SK-N-SH treated with all-trans-retinoic acid at 6 μM for 48 hours (cell line): Measurements from ENCODE around the gene MTOR.

Experiments used
- ATAC-seq: fragments of 200-7000 bp; cut with Tn5 transposase; 3 replicates; pipeline ENCODE4 v1.9.1; 2020; ENCODE audit warnings: mild to moderate bottlenecking, moderate library complexity
- ARNTL ChIP-seq: fragments of 450-650 bp; formaldehyde crosslinking; IDR thresholded peaks from 2 replicates; pipeline ENCODE4 v1.5.0; 2020; ENCODE audit warnings: low read depth, mild to moderate bottlenecking, moderate library complexity, borderline replicate concordance
- BACH2 ChIP-seq: fragments of 250-450 bp; sonication (Bioruptor Pico); IDR thresholded peaks from 2 replicates; pipeline ENCODE4 v1.9.0; 2021; ENCODE audit warnings: mild to moderate bottlenecking, borderline replicate concordance
- CREB5 ChIP-seq: fragments of 250-450 bp; sonication (Bioruptor Pico); IDR thresholded peaks from 2 replicates; pipeline ENCODE4 v1.5.1; 2020; ENCODE audit warnings: low read depth, mild to moderate bottlenecking, moderate library complexity
- CSDC2 ChIP-seq: fragments of 250-450 bp; sonication (Bioruptor Pico); IDR thresholded peaks from 2 replicates; pipeline ENCODE4 v1.5.0; 2020; ENCODE audit warnings: mild to moderate bottlenecking, moderate library complexity
- CSRNP3 ChIP-seq: fragments of 250-450 bp; sonication (Bioruptor Pico); IDR thresholded peaks from 2 replicates; pipeline ENCODE4 v1.5.1; 2021; ENCODE audit warnings: mild to moderate bottlenecking, moderate library complexity
- ESRRG ChIP-seq: fragments of 250-450 bp; sonication (Bioruptor Pico); IDR thresholded peaks from 2 replicates; pipeline ENCODE4 v1.6.1; 2021; ENCODE audit warnings: mild to moderate bottlenecking
- ISL1 ChIP-seq: fragments of 250-450 bp; sonication (Bioruptor Pico); IDR thresholded peaks from 2 replicates; pipeline ENCODE4 v2.1.2; 2022; ENCODE audit warnings: mild to moderate bottlenecking, moderate library complexity
- POU6F1 ChIP-seq: fragments of 250-450 bp; sonication (Bioruptor Pico); IDR thresholded peaks from 2 replicates; pipeline ENCODE4 v1.8.0; 2021; ENCODE audit warnings: low read depth, mild to moderate bottlenecking, moderate library complexity, borderline replicate concordance
- PPARA ChIP-seq: fragments of 250-450 bp; sonication (Bioruptor Pico); IDR thresholded peaks from 2 replicates; pipeline ENCODE4 v1.5.0; 2020; ENCODE audit warnings: mild to moderate bottlenecking, borderline replicate concordance
- RARB ChIP-seq: fragments of 250-450 bp; sonication (Bioruptor Pico); IDR thresholded peaks from 2 replicates; pipeline ENCODE4 v1.8.0; 2021; ENCODE audit warnings: mild to moderate bottlenecking, moderate library complexity
- SNAI2 ChIP-seq: fragments of 250-450 bp; sonication (Bioruptor Pico); IDR thresholded peaks from 2 replicates; pipeline ENCODE4 v1.5.0; 2020; ENCODE audit warnings: mild to moderate bottlenecking, moderate library complexity
- TOX ChIP-seq: fragments of 250-450 bp; sonication (Bioruptor Pico); IDR thresholded peaks from 2 replicates; pipeline ENCODE4 v1.8.0; 2021; ENCODE audit warnings: mild to moderate bottlenecking, moderate library complexity, borderline replicate concordance
- ZC3H10 ChIP-seq: fragments of 250-450 bp; sonication (Bioruptor Pico); IDR thresholded peaks from 2 replicates; pipeline ENCODE4 v1.5.1; 2021; ENCODE audit warnings: mild to moderate bottlenecking, moderate library complexity
- ZFP3 ChIP-seq: fragments of 250-450 bp; sonication (Bioruptor Pico); IDR thresholded peaks from 2 replicates; pipeline ENCODE4 v1.5.0; 2020; ENCODE audit warnings: mild to moderate bottlenecking, moderate library complexity
- ZFP30 ChIP-seq: fragments of 450-650 bp; formaldehyde crosslinking; IDR thresholded peaks from 2 replicates; pipeline ENCODE4 v1.5.0; 2022; ENCODE audit warnings: mild to moderate bottlenecking, moderate library complexity
- ZNF70 ChIP-seq: fragments of 450-650 bp; formaldehyde crosslinking; IDR thresholded peaks from 2 replicates; pipeline ENCODE4 v1.5.0; 2020; ENCODE audit warnings: mild to moderate bottlenecking, moderate library complexity
- ZNF8 ChIP-seq: fragments of 450-650 bp; formaldehyde crosslinking; IDR thresholded peaks from 2 replicates; pipeline ENCODE4 v1.5.0; 2020; ENCODE audit warnings: mild to moderate bottlenecking, moderate library complexity
- TF ChIP-seq, protein P1 (sequence below): fragments of 250-450 bp; sonication (Bioruptor Pico); IDR thresholded peaks from 2 replicates; pipeline ENCODE4 v1.8.0; 2020; ENCODE audit warnings: mild to moderate bottlenecking, moderate library complexity, borderline replicate concordance
- TF ChIP-seq, protein P2 (sequence below): fragments of 250-450 bp; sonication (Bioruptor Pico); IDR thresholded peaks from 2 replicates; pipeline ENCODE4 v1.5.0; 2020; ENCODE audit warnings: mild to moderate bottlenecking, moderate library complexity

The MTOR gene

DNA sequence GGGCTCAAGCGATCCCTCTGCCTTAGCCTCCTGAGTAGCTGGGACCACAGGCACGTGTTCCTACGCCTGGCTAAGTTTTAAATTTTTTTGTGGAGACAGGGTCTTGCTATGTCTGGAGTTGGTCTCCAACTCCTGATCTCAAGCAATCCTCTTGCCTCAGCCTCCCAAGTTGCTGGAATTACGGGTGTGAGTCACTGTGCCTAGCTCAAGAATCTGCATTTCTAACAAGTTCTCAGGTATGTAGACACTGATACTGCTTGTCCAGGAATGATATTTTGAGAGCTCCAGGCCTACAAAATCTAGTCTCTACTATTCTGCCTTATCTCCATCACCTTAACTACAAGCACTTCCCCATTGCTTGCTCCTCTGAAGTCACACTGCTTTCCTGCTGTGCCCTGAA, 50.9 kb downstream of the MTOR start:
- ATAC-seq, result no peak

DNA sequence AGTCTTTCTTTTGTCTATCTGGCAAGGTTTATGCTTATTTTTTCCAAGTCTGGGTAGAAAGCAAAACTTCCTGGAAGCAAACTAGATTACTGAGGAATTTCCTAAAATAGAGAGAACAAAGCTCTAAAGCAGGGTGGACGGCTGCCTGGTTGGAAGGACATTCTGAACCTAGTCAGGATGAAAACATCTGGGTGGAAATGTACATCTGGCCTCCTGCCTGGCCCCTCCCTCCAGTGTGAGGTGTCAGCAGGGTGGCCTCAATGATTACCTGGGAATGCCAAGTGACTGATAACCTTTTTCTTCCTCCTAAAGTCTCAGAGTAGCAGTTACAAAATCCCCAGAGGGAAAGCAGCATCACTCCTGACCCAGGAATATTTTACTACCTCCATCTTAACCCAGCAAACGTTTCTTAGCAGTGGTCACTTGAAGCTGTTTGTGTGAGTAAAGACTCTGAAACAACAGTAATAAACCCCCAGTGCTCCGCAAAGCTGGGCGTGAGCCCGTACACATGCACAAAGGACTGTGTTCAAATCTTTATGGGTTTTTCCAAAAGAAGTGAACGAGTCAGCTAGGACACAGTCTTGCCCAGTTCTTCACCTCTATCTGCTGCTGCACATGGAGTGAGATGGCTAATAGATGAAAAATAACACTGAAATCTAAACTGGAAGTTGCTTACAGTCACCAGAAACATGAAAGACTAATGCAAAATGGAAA, 54.3 kb downstream of the MTOR start:
- ATAC-seq, result no peak
- TF ChIP-seq ZFP3 (CRISPR knock-in tag) (no peak), CSRNP3 (CRISPR knock-in tag) (no peak), POU6F1 (CRISPR knock-in tag) (no peak), ZNF70 (no peak), SNAI2 (CRISPR knock-in tag) (no peak), ESRRG (CRISPR knock-in tag) (no peak), ZFP30 (CRISPR knock-in tag) (no peak)
- TF ChIP-seq, protein P1, sequence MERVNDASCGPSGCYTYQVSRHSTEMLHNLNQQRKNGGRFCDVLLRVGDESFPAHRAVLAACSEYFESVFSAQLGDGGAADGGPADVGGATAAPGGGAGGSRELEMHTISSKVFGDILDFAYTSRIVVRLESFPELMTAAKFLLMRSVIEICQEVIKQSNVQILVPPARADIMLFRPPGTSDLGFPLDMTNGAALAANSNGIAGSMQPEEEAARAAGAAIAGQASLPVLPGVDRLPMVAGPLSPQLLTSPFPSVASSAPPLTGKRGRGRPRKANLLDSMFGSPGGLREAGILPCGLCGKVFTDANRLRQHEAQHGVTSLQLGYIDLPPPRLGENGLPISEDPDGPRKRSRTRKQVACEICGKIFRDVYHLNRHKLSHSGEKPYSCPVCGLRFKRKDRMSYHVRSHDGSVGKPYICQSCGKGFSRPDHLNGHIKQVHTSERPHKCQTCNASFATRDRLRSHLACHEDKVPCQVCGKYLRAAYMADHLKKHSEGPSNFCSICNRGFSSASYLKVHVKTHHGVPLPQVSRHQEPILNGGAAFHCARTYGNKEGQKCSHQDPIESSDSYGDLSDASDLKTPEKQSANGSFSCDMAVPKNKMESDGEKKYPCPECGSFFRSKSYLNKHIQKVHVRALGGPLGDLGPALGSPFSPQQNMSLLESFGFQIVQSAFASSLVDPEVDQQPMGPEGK (CRISPR knock-in tag), result no peak

More for the DNA sequence above, 50.9 kb downstream of the MTOR start:
- TF ChIP-seq CSDC2 (no peak), ISL1 (CRISPR knock-in tag) (no peak), CREB5 (CRISPR knock-in tag) (no peak), RARB (CRISPR knock-in tag) (no peak), CSRNP3 (CRISPR knock-in tag) (no peak), ZC3H10 (CRISPR knock-in tag) (no peak), TOX (CRISPR knock-in tag) (no peak), ZNF8 (CRISPR knock-in tag) (no peak), ARNTL (CRISPR knock-in tag) (no peak), POU6F1 (CRISPR knock-in tag) (no peak), ESRRG (CRISPR knock-in tag) (no peak), PPARA (CRISPR knock-in tag) (no peak), BACH2 (CRISPR knock-in tag) (no peak)
- TF ChIP-seq, protein P1 (CRISPR knock-in tag), result no peak
- TF ChIP-seq, protein P2, sequence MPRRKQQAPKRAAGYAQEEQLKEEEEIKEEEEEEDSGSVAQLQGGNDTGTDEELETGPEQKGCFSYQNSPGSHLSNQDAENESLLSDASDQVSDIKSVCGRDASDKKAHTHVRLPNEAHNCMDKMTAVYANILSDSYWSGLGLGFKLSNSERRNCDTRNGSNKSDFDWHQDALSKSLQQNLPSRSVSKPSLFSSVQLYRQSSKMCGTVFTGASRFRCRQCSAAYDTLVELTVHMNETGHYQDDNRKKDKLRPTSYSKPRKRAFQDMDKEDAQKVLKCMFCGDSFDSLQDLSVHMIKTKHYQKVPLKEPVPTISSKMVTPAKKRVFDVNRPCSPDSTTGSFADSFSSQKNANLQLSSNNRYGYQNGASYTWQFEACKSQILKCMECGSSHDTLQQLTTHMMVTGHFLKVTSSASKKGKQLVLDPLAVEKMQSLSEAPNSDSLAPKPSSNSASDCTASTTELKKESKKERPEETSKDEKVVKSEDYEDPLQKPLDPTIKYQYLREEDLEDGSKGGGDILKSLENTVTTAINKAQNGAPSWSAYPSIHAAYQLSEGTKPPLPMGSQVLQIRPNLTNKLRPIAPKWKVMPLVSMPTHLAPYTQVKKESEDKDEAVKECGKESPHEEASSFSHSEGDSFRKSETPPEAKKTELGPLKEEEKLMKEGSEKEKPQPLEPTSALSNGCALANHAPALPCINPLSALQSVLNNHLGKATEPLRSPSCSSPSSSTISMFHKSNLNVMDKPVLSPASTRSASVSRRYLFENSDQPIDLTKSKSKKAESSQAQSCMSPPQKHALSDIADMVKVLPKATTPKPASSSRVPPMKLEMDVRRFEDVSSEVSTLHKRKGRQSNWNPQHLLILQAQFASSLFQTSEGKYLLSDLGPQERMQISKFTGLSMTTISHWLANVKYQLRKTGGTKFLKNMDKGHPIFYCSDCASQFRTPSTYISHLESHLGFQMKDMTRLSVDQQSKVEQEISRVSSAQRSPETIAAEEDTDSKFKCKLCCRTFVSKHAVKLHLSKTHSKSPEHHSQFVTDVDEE (CRISPR knock-in tag), result no peak
